ENCODE measurements around the gene PNMA6A. TPM values are rescaled to one million over a fixed set of nuclear protein-coding genes. Genes with fewer than 3 reads are reported as not detected.

Gene PNMA6A
- total and polyA plus RNA-seq, 10 of the 15 experiments (the other 5 are each of a cell fraction or from before 2014, with no cell fraction given) = 0.03 to 0.23 (median 0.15) TPM; not detected in 7

DNA sequence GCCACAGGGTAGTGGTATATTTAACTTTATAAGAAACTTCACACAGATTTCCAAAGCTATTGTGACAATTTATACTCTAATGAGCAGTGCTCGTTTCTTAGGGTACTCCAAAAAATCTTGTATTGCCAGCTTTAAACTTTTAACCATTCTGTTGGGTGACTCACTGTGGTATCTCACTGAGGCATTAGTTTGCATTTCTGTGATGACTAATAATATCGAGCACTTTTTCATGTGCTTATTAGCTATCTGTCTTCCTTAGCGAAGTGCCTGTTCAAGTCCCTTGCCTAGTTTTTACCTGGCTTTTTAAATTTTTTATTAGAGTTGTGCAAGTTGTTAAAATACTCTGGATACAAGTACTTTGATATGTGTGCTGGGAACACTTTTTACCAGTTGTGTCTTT, 10.5 kb upstream of the PNMA6A start:
- POLR2A ChIA-PET = interaction anchor here (0.6 kb wide), 1 partner anchor 483 kb away, joined by 3 read pairs; no protein-coding TSS in a partner anchor
- no peak for DNase-seq (ENCODE audit: low read depth, low spot score)
- TF ChIP-seq CBX5 (IDR thresholded peaks at IDR 0.05; ENCODE audit: low read depth) = no peak
- TF ChIP-seq NR2C1 (IDR thresholded peaks at IDR 0.05) = no peak
- TF ChIP-seq, protein P1, sequence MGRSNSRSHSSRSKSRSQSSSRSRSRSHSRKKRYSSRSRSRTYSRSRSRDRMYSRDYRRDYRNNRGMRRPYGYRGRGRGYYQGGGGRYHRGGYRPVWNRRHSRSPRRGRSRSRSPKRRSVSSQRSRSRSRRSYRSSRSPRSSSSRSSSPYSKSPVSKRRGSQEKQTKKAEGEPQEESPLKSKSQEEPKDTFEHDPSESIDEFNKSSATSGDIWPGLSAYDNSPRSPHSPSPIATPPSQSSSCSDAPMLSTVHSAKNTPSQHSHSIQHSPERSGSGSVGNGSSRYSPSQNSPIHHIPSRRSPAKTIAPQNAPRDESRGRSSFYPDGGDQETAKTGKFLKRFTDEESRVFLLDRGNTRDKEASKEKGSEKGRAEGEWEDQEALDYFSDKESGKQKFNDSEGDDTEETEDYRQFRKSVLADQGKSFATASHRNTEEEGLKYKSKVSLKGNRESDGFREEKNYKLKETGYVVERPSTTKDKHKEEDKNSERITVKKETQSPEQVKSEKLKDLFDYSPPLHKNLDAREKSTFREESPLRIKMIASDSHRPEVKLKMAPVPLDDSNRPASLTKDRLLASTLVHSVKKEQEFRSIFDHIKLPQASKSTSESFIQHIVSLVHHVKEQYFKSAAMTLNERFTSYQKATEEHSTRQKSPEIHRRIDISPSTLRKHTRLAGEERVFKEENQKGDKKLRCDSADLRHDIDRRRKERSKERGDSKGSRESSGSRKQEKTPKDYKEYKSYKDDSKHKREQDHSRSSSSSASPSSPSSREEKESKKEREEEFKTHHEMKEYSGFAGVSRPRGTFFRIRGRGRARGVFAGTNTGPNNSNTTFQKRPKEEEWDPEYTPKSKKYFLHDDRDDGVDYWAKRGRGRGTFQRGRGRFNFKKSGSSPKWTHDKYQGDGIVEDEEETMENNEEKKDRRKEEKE (IDR thresholded peaks at IDR 0.05) = no peak
- TF ChIP-seq, protein P2, sequence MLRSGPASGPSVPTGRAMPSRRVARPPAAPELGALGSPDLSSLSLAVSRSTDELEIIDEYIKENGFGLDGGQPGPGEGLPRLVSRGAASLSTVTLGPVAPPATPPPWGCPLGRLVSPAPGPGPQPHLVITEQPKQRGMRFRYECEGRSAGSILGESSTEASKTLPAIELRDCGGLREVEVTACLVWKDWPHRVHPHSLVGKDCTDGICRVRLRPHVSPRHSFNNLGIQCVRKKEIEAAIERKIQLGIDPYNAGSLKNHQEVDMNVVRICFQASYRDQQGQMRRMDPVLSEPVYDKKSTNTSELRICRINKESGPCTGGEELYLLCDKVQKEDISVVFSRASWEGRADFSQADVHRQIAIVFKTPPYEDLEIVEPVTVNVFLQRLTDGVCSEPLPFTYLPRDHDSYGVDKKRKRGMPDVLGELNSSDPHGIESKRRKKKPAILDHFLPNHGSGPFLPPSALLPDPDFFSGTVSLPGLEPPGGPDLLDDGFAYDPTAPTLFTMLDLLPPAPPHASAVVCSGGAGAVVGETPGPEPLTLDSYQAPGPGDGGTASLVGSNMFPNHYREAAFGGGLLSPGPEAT (IDR thresholded peaks at IDR 0.05; ENCODE audit: low read depth) = no peak
- no peak for TF ChIP-seq MEF2A (IDR thresholded peaks at IDR 0.05; ENCODE audit: insufficient read depth, low read depth, low read length)
- no peak for TF ChIP-seq ZNF207 (IDR thresholded peaks at IDR 0.05; ENCODE audit: borderline replicate concordance)
- TF ChIP-seq NR2F1 (conservative IDR thresholded peaks at IDR 0.05) = no peak
- TF ChIP-seq CREM (IDR thresholded peaks at IDR 0.05; ENCODE audit: low read depth) = no peak
- no peaks in the 10 kb centered on the region for H3K36me3 ChIP-seq (ENCODE audit: control insufficient read depth in 2 of 2, insufficient read depth in 2 of 2, low read length in 1 of 2)
- no peak for FAIRE-seq
- SMC1A ChIA-PET (ENCODE audit: uncharacterized antibody, unreplicated experiment) = no interaction called here
- H3K79me2 ChIP-seq (ENCODE audit: control insufficient read depth, insufficient read depth, low read length) = no peaks in the 10 kb centered on the region
- no peak overlapping the region for H3K4me2 ChIP-seq (ENCODE audit: control insufficient read depth, insufficient read depth)
- intact Hi-C loops (cut with micrococcal nuclease; ENCODE audit: unreplicated experiment) (loop anchor here (5.0 kb wide), 1 partner anchor 256 kb away; no protein-coding TSS in a partner anchor), in situ Hi-C loops (cut with MboI) (no loop called here)
- BruUV-seq (replicated peaks) = no TSS peak
- H3K9ac ChIP-seq (ENCODE audit: control insufficient read depth, insufficient read depth, low read length) = no peak overlapping the region
- no peaks in the 10 kb centered on the region for H3K9me3 ChIP-seq (replicated peaks; ENCODE audit: control insufficient read depth, insufficient read depth, low read length)
- RAD21 ChIA-PET (ENCODE audit: unreplicated experiment) = no interaction called here
- H3K27ac ChIP-seq (ENCODE audit: control insufficient read depth, insufficient read depth) = no peak overlapping the region
- no peaks in the 10 kb centered on the region for H3K27me3 ChIP-seq (replicated peaks in 1 of 2; ENCODE audit: control insufficient read depth in 2 of 2, insufficient read depth in 2 of 2, low read length in 1 of 2)
- CTCF ChIA-PET = interaction anchor here (1.7 kb wide), 1 partner anchor 104 kb away, joined by 5 read pairs; no protein-coding TSS in a partner anchor
- 2% methylated on average over 3 of the region's 3 CpGs for WGBS (ENCODE audit: insufficient coverage, insufficient replicate concordance, low lambda C conversion rate, missing lambda C conversion rate)
- no peaks in the 10 kb centered on the region for H3K4me1 ChIP-seq (ENCODE audit: control insufficient read depth, insufficient read depth, low read length)
- H4K20me1 ChIP-seq (ENCODE audit: control insufficient read depth, insufficient read depth) = no peaks in the 10 kb centered on the region
- H2AFZ ChIP-seq (ENCODE audit: control insufficient read depth, low read depth, low read length) = no peak overlapping the region
- H3K4me3 ChIP-seq = no peak overlapping the region
- ATAC-seq = no peak

Data from GM12878 (cell line).